Measurements from ENCODE around the gene ALG11.
"Not testable (repeated sequence)": the region's sequence is repeated elsewhere in the genome, so short reads cannot be mapped to it uniquely, and the experiment has no call there.

The ALG11 gene

GRCh38 chr13:52029569-52029968 is 17.4 kb downstream of the ALG11 start:
- DNase-seq (ENCODE audit: low spot score): no peak

- not testable (repeated sequence) for DNase-seq (ENCODE audit: low spot score)
Measured at GRCh38 chr13:52030401-52030800, 18.2 kb downstream of the ALG11 start.

GRCh38 chr13:52033039-52033438 is 20.8 kb downstream of the ALG11 start:
- no peak for DNase-seq (ENCODE audit: low spot score)

DNA sequence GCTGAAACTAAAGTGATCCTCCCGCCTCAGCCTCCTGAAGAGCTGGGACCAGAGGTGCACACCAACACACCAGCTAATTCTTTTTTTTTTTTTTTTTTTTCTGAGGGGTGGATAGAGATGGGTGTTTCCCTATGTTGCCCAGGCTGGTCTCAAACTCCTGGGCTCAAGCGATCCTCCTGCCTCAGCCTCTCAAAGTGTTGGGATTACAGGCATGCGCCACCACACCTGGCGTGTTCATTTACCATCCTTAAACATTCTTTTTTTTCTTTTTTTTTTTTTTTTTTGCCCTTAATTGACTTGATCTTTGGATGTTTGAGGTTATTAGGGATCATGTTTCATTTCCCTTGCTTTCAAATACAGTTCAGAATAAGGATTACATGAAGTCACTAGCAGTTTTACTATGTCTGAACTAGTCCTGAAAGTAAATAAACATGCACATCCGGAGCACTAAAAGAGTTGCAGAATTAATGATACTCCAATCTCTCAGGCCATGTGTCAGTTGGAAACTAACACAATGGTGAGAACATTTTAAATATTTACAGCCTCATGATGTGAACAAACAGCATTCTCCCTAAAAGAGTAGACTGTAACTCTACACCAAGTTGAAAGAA is 22.5 kb downstream of the ALG11 start:
- DNase-seq (ENCODE audit: low spot score): no peak

DNA sequence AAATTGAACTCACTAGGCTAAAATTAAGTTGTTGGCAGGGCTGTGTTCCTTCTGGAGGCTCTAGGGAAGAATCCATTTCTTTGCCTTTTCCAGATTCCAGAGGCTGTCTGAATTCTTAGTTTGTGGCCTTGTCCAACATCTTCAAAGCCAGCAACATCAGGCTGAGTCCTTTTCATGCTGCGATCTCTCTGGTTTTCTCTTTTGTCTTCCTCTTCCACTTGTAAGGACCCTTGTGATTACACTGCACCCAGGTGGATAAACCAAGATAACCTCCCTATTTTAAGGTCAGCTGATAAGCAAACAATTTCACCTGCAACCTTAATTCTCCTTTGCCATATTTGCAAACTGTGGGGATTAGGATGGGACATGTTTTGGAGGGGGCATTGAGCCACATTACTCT is 23.8 kb downstream of the ALG11 start:
- no peak for DNase-seq (ENCODE audit: low spot score)

GRCh38 chr13:52043675-52044074 is 31.5 kb downstream of the ALG11 start:
- no peak for DNase-seq (ENCODE audit: low spot score)

GRCh38 chr13:52047463-52047862 is 35.3 kb downstream of the ALG11 start:
- no peak for DNase-seq (ENCODE audit: low spot score)

GRCh38 chr13:52048516-52048915 is 36.3 kb downstream of the ALG11 start:
- no peak for DNase-seq (ENCODE audit: low spot score)

- DNase-seq (ENCODE audit: low spot score): no peak
Measured at GRCh38 chr13:52051400-52051799, 39.2 kb downstream of the ALG11 start.

- no peak for DNase-seq (ENCODE audit: low spot score)
Measured at GRCh38 chr13:52053460-52053859, 41.3 kb downstream of the ALG11 start.

GRCh38 chr13:52061064-52061463 is 48.9 kb downstream of the ALG11 start:
- DNase-seq (ENCODE audit: low spot score): not testable (repeated sequence)

DNA sequence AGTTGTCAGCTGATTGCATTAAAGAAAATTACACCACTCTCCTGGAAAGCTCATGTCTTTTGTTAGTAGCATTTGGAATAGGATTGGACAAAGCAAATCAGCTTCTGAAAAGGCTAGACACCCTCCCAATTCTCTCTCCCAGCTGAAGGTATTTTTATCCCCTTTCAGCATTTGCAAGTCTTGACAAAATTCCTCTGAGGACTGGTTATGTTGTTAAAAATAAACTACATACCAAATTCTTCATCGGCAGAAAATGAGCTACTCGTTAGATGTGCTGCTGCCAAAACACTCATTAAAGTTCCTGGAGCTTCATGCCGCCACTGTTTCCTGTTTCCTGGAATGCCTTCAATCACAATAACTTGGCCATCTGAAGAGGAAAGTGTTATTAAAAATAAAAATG is 49.4 kb downstream of the ALG11 start:
- DNase-seq (ENCODE audit: low spot score): no peak

DNA sequence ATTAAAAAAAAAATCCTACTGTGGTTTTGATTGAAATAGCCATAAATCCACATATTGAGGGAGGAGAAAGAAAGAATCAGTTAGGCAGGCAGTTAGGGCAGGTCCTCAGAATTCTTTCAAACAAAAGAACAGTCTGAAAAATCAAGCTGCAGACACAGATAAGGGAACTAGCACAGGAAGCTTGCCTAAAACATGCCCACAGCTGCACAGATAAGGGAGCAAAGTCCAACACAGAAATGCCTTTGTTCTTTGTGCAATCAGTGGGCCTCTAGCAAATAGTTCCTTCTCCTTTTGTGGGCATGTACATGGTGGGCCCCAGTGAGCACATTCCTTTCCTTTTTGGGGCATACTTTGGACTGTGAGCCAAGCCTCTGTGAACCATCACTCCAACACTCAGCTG is 55.0 kb downstream of the ALG11 start:
- DNase-seq (ENCODE audit: low spot score): no peak

- no peak for DNase-seq (ENCODE audit: low spot score)
Measured at GRCh38 chr13:52070929-52071523, 58.8 kb downstream of the ALG11 start.

Data from HuH-7.5 (cell line).